Myocyte (in vitro differentiated cells): Measurements from ENCODE around the gene CFDP1. TPM values are rescaled to one million over a fixed set of nuclear protein-coding genes. Genes with fewer than 3 reads are reported as not detected.

Experiments
- DNase-seq: peaks from one replicate; pipeline ENCODE4 v3.0.0-alpha.2; 2012; ENCODE audit warnings: low read depth
- total RNA-seq: library from RNA; depleted of rRNA; stranded (reverse); fragments of >200 nt; gene quantifications from 2 replicates; pipeline ENCODE4 v1.2.3, GENCODE V29; 2014

The CFDP1 gene
- total RNA-seq, 1 donor from 2014 or later = 61.6 TPM

DNA sequence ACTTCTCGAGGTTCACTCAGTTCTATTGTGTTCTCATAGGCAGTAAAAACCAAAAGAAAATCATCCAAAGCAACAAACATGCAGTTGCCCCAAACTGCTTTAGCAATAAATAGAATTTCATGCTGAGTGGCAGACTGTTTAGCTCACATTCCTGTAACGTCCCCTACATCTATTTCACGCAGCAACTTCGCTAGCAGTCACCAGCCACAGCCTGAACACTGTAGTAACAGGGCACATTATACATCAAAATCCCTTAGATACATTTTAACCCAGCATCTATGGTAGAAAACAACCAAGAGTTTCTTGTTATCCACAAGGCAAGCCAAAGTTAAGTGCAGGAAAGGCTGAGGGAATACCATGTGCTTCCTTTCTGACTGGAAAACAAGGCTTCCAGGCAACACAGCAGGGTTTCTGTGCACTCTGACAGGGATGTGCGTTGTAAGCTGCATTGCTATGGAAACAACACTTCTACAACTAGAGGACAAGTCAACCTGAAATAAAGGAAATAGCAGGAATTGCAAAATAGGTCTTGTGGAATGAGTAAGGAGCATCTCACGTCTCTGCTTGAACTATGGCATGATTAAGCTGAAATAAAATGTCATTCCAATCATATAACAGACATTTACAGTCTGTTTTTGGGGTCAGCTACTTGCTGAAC is 55.4 kb downstream of the CFDP1 start:
- DNase-seq = peak; percentile 65

DNA sequence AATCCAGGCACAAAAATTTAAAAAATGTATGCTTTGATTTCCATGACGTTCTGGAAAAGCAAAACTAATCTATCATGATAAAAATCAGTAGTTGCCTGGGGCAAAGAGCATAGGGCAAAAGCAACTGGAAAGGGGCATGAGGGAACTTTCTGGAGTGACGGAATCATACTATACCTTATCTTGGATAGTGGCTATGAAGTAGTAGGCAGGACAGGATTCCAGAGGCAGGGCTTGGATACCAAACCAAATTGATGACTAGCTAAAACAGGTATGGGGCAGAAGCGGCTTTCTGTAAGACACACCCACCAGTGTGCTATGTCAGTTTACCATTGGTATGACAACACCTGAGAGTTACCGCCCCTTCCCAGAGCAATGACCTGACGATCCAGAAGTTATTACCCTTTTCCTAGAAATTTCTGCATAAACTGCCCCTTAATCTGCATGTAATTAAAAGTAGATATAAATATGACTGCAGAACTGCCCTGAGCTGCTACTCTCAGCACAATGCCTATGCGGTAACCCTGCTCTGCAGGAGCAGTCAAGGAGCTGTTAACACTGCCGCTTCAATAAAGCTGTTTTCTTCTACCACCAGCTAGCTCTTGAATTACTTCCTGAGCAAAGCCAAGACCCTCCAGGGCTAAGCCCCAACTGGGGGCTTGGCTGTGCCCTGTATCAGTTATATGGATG is 56.7 kb downstream of the CFDP1 start:
- no peak for DNase-seq

DNA sequence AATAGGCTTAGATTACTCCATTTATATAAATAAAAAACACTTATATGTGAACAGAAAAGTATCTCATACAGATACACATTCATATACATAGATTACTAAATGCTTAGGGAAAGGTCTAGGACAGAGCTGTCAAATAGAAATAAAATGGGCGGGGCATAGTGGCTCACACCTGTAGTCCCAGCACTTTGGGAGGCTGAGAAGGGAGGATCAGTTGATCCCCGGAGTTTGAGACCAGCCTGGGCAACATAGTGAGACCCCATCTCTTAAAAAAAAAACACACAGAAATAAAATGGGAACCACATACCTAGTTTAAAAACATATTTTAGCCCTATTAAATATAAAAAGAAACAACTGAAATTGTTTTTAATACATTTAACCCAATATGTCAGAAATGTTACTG is 58.9 kb downstream of the CFDP1 start:
- no peak for DNase-seq

DNA sequence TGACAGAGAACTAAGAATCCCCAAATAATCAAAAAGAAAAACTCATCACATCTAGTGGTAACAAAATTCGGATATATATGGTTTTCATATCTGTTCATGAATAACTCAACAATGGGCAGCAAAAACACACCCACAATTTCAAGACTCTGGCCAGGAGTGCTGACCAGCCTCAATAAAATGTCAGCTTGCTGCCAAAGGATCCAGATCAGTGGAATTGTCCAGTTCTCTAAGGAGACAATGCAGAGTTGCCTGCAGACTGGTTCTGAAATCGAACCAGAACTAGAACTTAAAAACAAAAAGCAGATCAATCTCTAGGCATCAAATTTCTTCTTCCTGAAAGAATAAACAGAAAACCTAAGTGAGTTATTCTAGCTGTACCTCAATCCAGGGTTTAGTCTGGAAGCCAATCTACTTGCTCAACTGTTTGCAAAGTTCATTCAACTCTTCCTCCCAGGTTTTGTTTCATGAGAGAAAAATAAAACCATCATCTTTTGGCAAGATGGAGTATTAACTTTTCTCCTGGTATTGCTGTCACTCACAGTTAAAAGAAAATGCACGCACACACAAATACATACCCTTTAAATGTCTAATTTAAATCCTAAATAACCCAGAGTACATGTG is 61.0 kb downstream of the CFDP1 start:
- DNase-seq = no peak

DNA sequence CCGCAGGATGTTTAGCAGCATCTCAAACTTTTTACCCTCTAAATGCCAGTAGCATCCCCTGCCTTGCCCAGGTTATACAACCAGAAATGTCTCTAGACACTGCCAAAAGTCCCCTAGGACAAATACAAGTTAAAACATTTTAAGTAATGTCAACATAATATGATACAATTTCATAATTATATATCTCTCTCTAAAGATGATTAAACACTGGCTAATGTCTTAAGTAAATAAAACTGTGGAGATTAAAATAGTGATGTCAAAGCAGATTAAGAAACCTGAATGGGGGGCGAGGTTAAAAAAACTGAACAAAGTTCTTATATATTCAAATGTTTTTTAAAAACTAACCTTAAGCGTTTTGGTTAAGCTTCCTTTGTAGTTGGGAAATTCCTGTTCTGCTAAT is 62.1 kb downstream of the CFDP1 start:
- DNase-seq = no peak

DNA sequence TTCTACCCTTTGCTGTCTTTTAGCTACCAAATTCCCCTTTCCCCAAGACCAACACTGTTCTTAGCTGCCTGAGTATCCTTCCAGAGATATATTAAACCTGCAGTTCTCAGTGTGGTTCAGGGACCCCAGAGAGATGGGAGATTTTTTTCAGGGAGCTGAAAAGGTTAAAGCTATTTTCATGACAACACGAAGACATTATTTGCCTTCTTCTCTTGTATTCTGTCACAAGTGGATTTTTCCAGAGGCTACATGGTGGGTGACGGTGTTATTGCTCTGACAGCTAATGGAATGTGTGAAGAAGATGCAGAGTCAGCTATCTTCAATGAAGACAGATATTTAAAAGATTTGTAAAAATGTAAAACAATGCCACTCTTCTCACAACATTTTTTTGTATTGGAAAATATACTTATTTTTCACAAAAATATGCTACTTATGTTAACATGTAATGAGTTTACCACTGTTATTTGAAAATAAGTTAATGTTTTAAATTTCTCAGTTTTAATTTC is 69.0 kb downstream of the CFDP1 start:
- no peak for DNase-seq

DNA sequence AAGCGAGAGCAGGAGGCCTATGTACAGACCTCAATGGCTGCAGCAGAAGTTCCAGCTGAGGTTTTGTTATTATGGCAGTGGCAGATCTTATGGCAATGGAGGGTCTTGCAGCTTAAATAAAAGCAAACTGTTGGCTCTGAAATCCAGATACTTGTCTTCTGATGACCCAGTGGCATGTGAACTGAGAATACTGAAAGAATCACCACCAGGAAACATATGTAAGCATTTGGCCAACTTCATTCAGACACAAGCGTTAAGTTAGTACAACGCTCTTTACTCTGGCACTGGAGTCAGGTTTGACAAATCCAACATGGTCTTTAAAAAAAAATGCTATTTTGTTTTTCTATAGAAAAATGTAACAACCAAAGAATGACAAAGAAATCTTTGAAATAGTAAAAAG is 70.5 kb downstream of the CFDP1 start:
- no peak for DNase-seq

DNA sequence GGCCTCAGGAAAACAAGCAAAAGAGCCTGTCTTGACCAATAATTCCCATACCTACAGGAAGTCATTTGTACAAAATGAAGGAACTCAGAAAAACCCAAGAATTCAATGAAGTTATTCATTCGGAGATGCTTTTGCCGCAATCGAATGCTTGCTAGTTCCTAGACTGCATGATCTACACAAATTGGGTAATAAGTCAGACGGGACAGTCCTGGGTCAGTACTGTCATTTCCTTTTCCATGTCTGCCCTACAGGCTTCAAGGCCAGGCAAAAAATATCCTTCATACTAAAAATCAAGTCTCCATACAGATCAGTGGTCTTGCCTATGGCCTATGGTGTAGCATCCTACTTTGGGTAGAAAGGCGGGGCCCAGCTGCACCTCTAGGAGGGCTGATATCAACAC is 71.4 kb downstream of the CFDP1 start:
- no peak for DNase-seq

DNA sequence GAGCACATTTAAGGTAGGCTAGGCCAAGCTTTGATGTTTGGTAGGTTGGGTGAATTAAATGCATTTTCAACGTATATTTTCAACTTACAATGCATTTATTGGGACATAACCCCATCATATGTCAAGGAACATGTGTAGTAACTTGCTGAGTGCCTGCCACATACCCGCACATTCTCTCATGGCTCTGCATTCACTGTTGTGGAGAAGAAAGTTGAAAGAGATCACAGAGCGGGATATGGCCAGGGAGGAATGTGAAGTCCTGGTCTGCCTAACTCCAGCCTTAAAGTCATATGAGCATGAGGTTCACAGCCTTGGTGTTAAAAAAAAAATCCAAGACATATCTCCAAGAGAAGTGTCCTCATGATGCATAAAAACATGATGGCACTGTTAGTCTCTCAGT is 79.1 kb downstream of the CFDP1 start:
- no peak for DNase-seq

DNA sequence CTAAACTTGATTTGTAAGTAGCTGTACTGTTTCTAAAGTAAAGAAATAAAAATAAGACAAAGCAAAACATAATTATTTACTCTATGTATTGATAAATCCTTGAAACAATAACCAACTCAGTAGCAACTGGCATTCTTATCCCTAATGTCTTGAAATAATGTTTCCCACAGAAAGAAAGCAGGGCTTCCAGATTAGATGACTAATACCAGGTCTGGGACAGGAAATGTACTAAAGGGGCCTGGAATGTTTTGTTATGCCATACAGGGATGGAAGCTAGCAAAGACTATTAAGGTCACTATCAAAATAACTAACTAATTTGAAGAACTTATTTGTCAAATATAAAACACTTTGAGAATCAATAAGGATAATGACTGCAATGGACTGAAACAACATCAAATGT is 82.1 kb downstream of the CFDP1 start:
- DNase-seq = peak; percentile 39

DNA sequence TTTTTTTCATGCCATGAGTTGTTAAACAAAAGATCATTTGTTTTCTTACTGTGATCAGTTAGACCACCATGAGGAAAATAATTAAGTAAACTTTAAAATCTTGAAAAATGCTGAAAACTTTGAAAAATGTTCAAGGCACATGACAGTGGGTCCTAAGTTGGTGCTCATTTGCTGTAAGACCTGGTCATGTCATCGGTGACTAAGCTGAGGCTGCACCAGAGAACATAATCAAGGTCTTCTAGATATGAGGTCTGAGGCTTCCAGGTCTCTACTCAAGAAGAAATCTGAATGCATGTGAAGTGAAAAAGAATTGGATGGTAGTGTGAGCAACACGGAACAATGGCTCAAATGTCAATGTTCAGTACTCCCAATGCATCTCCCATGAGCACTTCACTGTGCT is 87.6 kb downstream of the CFDP1 start:
- no peak for DNase-seq

DNA sequence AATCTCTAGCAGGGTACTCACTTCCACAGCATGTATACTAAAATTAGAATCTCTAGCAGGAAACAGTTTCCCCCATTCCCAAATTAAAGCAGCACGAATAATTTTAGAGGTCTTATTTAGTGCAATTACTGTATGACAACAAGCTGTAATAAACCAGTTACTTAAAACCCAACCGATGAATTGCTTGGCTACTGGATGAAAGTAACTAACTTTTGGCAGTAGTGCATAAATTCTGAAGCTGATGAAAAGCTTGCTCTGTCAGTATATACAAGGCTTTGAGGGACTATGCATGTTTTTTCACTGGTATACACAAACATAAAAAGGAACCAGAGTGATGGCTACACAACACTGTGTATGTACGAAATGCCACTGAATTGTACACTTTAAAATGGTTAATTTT is 89.4 kb downstream of the CFDP1 start:
- DNase-seq = no peak

DNA sequence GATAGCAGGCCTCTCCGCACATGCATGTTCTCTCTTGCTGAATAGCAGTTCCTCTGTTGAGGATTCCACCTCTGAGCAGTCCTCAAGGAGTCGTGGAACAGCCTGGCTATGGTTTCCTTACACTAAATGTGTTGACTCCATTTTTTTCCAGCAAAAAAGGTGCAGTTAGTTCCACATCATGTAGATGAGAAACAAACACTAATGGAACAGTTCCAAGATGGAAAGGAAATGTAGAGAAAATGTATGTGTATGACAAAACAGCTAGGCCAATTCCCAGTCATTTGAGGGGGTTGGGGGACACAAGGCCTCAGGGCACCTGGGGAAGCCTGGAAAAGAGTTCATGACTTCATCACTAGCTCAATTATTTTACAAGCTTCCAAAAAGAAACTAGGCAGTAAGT is 90.0 kb downstream of the CFDP1 start:
- no peak for DNase-seq

DNA sequence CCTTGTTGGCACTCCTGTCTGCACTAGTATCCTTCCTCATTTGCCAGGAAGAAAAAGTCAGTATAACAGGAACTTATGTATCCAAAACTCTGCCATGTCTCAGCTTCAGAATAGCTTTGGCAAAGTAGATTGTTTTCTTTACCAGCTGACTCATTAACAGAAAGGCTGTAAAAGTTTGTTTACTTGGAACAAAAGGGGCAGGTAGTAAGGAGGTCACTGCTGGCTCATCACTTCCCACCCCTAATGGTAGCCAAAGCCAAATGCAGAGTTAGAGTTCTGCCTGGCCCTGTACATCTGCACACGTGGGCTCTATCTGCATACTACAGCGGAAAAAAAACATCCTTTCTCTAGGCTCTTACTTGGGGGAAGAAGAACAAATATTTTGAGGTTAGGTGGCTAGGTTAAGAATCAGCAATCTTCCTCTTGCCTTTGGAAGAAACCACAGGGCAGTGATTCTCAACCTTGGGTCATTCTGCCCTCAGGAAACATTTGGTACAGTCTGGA is 90.9 kb downstream of the CFDP1 start:
- peak; percentile 70 for DNase-seq

DNA sequence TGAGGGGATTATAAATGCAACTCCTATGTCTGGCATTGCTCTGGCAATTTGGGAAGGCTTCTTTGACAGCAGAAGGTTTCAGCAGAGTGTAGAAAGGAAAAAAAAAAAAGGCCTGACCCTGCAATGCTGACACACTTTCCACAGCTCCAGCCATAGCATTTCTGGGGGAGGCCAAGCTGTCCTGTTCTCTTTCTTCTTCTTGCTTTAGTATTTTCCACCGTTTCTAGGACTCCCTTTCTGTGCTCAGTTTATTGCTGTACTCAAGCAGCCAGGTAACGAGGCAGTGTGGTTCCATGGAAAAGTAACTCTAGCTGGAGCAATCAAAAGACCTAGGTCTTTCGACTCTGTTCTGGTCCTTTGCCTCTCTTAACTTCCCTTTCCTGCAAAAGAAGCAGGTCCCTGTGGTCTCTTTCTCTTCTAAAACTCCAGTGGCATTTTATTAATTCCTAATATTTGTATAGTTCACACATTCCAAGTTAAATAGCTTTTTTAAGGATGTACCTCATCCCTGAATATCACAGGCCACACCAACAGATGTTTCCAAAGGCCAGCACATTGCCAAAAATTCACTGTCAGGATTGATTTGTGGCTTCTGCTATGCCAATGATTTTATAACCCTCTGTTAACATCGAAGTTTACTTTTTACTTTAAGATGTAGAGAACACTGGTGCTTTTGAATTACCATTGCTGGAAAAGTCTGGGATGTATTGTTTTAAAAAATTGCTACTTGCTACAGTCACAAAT is 91.6 kb downstream of the CFDP1 start:
- peak; percentile 38 for DNase-seq

DNA sequence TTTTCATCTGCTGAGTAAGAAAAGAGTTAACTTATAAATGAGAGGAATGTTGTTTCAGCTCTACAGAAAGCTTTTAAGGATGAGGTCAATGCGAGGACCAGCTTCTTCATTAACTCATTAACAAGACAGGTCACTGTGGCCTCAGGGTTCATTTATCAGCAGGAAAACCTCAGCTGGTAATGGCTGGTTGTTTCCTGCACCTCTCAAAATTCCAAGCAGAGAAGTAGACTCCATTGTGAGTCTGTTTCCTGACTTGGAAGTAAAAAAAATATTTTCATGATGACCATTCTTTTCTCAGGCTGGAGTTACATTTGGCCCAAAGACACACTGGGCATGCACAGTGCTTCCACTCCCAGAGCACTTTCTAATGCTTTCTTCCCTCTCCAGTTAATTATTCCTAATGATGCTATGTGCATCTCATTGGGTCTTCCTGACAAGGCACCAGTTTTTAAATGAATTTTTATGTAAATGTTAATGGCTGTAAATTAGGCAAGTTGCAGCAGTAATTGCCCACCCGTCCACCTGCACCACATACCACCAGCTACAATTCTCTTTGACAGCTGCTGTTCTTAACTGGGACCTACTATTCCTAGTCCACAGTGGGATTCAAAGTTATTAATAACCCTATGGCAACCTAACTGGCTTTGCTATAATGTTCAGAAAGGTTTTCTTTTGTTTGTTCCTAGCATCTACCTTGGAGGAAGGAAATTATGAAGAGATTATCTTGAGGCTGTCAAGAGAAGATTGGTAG is 92.4 kb downstream of the CFDP1 start:
- peak; percentile 60 for DNase-seq

DNA sequence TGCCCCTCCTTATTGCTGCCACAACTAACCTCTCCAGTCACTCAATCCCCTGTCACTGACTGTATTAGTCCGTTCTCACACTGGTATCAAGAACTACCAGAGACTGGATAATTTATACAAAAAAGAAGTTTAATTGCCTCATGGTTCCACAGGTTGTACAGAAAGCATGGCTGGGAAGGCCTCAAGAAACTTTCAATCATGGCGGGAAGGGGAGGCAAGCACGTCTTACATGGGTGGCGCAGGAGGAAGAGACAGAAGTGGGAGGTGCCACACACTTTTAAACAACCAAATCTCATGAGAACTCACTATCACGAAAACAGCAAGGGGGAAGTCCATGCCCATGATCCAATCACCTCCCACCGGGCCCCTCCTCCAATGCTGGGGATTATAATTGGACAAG is 95.9 kb downstream of the CFDP1 start:
- no peak for DNase-seq

DNA sequence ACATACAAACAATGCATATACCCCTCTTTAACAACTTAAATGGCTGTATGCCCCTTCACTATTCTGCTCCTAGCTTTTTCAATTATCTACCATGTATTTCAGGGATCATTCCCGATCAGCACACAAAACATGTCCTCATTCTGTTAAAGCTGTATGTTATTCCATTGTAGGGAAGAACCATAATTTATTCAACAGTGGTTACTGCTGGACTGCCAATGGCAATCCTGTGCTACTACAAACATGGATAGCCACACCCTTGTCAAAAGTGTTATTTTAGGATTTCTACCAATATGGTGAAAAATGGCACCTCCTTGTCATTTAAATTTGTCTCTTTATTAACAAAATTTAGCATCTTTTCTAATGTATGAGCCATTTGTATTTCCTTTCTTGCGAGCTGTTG is 96.8 kb downstream of the CFDP1 start:
- DNase-seq = no peak

DNA sequence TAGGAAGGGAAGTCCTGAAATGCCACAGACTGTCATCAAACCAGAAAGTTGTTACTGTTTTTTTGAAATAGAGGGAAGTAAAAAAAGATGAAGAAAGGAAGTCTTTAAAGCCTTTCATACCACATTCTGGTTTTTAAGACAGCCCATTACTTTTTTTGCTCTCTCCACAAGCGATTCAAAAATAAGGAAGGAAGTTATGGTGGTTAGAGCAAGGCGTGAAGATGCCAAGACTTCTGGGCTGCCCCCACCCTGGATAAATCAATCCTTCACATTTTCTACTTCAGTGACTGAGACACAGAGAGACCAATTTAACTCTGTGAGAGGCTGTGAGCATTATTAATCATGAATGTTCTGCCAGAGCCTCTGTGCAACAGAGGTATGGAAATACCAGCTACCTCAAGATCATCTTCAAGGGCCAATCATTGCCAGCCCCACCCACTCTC is 99.6 kb downstream of the CFDP1 start:
- DNase-seq = no peak

DNA sequence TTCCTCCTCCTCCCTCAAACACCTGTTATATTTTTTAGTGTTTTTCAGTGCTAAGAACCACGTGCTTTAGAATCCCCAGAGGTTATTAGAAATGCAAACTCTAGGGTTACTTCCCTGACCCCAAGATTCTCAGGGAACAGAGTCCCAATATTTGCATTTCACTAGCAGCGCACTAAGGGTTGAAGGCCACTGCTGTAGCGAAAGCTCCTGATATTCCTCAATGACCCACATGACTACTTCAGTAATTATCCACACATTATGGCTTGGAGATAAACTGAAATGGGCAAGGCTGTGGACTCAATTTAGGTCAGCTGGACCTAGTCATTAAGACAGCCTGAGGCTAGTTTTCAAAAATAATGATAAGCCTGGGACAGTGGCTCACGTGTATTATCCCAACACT is 103.4 kb downstream of the CFDP1 start:
- DNase-seq = no peak

DNA sequence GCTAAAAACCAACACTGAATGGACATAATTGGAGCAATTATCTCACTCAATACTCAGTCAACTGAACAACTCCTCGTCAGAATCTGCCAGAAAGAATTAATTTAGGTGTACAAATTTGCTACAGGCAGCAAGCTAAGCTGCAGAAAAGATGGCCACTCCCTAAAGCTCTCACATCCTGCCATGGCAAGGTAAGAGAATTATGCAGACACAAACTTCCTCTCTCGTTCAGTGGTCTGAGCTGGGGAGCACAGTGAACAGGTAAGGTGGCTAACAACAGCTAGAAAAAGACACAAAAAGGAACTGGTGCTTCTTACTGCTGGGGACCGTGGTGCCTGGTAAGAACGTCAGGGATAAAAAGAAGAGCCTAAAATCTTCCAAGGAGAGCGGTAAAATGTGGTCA is 107.0 kb downstream of the CFDP1 start:
- DNase-seq = no peak
